Measurements from ENCODE around the gene SHB. TPM values are rescaled to one million over a fixed set of nuclear protein-coding genes. Genes with fewer than 3 reads are reported as not detected.
A peak's percentile ranks its signal among the peaks of the same experiment; 100 is the strongest.

Gene SHB
- total RNA-seq: 34.0 TPM

- ATAC-seq: peak; percentile 59
These were observed at the start of gene SHB for GRCh38 chr9:38068701-38069628. TSS of gene SHB (minus strand) at chr9:38069227. CDS start at chr9:38068645, 582 bp downstream.

DNA sequence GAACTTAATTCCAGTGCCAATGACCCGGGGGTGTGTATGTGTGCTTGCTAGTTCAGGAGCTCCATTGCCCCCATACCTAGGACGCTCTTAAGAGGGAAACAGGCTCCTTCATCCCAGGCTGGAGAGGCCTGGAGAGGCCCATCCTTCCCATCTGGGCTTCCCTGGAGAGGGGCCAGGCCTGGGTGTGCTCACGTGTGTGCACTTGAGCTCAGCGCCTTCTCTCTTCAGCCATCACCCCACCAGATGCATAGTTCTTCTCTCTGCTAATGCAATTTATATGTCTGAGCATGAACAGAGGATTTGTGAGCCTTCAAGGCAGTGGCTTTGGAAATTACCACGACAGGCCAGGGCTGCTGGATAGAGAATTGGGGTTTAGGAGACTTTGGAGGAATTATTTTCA is 48.6 kb upstream of the SHB start:
- no peak for ATAC-seq

GRCh38 chr9:38114905-38115304 is 45.9 kb upstream of the SHB start:
- ATAC-seq: no peak

DNA sequence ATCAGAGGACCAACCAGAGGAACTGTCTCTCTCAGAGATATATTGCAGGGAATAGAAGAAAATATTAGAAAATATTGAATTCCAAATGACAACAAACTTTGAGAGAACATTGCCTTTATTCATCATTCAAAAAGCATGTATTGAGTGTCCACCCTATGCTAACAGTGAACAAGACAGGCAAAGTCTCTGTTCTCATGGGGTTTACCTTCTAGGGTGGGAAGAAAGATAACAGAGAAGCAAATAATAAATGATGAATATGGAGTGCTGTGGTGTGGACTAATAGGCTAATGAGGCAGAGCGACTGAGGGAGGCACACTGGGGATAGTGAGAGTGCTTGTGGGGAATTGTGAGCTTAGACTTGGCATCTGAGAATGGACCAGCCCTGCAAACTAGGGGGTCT is 43.4 kb upstream of the SHB start:
- no peak for ATAC-seq

DNA sequence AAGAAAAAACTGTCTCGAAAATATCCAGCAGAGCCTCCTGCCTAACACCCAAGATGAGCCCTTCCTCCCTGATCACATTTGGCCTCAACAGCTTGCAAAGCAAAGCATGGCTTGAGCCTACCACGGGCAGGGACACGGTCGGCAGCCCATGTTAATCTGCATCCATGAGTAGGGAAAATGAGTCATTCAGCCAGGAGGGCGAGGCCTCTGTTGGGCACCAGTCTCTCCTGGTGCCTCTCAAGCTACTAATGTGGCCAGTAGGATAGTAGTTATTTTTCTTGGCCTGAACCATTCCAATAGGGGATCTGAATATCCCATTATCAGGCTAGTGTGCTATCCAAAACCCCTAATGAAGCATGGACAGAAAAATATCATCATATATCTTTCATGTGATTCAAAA is 43.0 kb upstream of the SHB start:
- peak; percentile 95 for ATAC-seq

GRCh38 chr9:38110476-38110875 is 41.4 kb upstream of the SHB start:
- no peak for ATAC-seq

DNA sequence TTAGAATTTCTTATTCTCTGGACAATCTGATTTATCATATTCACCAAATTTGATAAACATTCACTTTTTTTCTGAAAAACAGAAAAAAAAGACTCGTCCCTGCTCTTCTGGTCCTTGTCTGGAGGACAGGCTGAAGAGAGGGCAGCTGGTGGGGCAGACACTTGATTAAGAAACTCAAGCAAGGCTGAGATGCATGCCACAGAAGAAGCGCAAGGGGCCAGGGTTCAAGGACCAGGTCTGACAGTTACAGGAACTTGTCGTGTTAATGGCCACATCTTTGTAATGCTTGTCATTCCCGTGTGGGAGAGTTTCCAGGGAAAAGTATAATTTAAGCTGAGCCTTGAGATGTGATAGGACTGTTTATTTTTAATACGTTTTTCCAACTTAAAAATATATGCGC is 40.6 kb upstream of the SHB start:
- no peak for ATAC-seq

DNA sequence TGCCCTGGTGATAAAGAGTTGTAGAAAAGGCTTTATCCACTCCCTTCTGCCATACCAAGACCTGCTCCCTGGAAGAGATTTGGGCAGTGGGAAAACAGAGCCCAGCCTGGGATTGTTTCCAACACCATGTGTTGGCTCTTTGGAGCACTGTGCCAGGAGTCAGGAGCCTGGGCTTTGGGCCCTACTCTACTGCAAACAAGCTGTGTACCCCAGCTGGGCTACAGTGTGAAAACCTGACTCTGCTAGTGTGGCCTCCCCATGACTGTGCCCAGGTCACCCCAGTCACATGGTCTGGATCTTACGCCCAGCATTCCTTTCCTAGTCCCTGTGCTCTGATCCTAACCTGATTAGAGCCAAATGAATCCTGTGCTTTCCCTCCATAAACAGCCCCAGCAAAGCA is 39.3 kb upstream of the SHB start:
- no peak for ATAC-seq

DNA sequence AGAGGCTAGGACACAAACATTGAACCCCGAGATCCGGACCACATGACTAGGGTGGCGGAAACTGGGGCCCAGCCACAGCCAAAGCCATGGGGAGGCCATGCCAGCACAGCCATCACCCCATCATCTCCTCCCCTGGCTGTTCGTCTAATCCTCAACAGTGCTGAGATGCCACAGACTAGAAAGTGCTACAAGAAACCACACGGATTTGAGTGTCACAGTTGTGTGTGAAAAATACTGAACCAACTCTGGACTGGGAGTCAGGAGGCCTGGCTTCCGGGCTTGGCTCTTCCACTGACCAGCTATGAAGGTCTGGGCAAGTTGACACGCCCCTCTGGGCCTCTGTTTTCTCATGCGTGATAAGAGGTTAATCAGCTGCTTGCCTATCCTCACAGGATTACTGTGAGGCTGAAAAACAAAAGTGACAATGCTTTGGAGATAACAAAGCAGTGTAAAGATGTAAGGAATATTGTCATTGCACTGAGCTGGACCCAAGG is 38.8 kb upstream of the SHB start:
- ATAC-seq: no peak

GRCh38 chr9:38107405-38107804 is 38.4 kb upstream of the SHB start:
- ATAC-seq: no peak

DNA sequence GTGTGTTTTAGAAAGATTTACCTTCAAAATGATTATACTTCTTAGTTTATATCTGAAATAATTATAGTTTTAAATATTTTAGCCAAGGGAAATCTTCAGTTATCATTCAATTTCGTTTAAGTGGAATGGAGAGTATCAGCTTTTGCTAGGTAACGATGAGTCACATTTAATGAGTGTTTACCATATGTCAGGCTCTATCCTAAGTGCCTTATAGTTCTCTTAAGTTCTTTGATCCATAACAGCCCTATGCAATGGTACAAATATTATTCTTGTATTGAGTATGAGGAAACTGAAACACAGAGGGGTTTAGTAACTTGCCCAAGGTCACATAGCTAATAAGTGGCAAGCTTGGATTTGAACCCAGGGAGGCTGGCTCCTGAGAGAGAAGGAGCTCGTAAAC is 37.5 kb upstream of the SHB start:
- peak; percentile 72 for ATAC-seq

DNA sequence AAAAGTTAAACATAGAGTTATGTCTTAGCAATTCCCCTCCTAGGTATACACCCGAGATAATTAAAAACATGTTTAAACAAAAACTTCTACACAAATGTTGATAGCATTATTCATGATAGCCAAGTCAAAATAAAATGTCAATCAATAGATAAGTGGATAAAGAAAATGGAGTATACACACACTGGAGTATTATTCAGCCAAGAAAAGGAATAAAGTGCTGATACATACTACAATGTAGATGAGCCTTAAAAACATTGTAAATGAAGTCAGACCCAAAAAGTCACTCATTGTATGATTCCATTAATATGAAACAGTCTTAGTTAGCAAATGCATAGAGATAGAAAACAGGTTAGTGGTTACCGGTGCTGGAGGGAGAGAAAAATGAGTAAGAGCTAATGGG is 34.3 kb upstream of the SHB start:
- no peak for ATAC-seq

GRCh38 chr9:38101423-38101822 is 32.4 kb upstream of the SHB start:
- ATAC-seq: no peak

DNA sequence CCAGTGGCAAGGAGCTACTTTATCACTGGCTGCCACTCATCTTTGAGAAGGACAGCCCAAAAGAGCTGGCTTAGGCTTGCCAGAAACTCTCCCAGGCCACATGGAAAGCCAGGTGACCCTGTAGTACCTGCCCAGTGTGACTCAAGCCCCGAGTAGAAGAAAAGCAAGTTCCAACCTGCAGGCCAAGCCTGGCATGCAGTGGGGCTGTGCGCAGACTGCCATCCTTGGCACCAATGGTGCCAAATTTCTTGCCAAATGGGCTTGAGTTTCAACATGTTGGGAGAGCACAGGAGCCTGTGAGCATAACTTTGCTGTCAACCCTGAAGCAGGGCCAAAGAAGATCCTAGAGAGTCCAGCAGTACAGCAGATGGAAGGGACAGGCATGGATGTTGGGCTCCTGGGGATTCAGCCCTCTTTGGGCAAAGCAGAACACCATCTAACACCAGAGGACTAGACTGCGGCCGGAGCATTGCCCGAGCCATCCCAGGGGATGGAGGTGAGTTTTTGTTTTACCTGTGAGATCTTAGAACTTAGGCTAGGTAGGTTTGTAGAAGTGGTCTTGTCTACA is 27.3 kb upstream of the SHB start:
- peak; percentile 100 for ATAC-seq

DNA sequence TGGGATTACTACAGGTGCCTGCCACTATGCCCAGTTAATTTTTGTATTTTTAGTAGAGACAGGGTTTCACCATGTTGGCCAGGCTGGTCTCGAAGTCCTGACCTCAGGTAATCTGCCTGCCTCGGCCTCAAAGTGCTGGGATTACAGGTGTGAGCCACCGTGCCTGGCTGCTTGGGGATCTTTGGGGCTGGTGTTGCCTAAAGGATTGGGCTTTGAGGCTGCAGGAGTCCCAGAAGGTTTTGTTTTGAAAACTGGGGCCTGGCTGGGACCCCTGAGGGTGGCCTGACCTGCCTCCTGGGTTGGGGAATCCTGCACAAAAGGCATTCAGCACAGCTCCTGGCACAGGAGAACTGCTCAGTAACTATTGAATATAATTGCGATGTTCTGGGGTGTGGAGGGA is 25.1 kb upstream of the SHB start:
- ATAC-seq: no peak

DNA sequence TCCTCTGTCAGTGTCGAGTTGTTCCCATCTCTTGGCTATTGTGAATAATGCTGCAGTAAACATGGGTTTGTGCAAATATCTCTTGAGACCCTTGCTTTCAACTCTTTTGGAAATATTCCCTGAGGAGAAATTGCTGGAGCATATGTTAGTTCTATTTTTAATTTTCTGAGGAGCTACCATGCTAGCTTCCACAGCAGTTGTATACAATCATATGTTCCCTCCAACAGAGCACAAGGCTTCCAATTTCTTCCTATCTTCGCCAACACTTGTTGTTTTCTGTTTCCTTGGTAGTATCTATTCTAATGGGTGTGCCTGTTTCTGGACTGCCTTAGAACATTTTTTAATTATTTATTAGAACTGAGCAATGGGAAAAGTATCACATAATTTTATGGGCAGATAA is 23.6 kb upstream of the SHB start:
- ATAC-seq: no peak

- no peak for ATAC-seq
These were observed 23.1 kb upstream of the SHB start for GRCh38 chr9:38092200-38092524.

GRCh38 chr9:38091310-38092199 is 22.5 kb upstream of the SHB start:
- ATAC-seq: no peak

- no peak for ATAC-seq
These were observed 21.1 kb upstream of the SHB start for GRCh38 chr9:38090170-38090569.

GRCh38 chr9:38089387-38090165 is 20.5 kb upstream of the SHB start:
- ATAC-seq: no peak

GRCh38 chr9:38088006-38088925 is 19.2 kb upstream of the SHB start:
- ATAC-seq: peak; percentile 79
